HG03460 (cell line): Measurements from ENCODE around the gene WDR1.
A peak's percentile ranks its signal among the peaks of the same experiment; 100 is the strongest.

Experiments
- ATAC-seq: cut with Tn5 transposase; IDR thresholded peaks from one replicate; pipeline ENCODE4 v1.9.1; 2021; ENCODE audit not compliant: unreplicated experiment

WDR1 gene

GRCh38 chr4:10101671-10102473 is 14.7 kb downstream of the WDR1 start:
- ATAC-seq, result no peak

GRCh38 chr4:10100734-10101216 is 15.8 kb downstream of the WDR1 start:
- no peak for ATAC-seq

- no peak for ATAC-seq
Observed at GRCh38 chr4:10099499-10100325, 16.9 kb downstream of the WDR1 start.

- no peak for ATAC-seq
Observed at GRCh38 chr4:10098780-10099160, 17.8 kb downstream of the WDR1 start.

- no peak for ATAC-seq
Observed at GRCh38 chr4:10097906-10098779, 18.5 kb downstream of the WDR1 start.

GRCh38 chr4:10096978-10097335 is 19.6 kb downstream of the WDR1 start:
- ATAC-seq, result no peak

GRCh38 chr4:10096201-10096977 is 20.2 kb downstream of the WDR1 start:
- peak; percentile 78 for ATAC-seq

- ATAC-seq, result no peak
Observed at GRCh38 chr4:10095296-10095991, 21.2 kb downstream of the WDR1 start.

GRCh38 chr4:10094841-10095240 is 21.8 kb downstream of the WDR1 start:
- ATAC-seq, result no peak

- ATAC-seq, result no peak
Observed at GRCh38 chr4:10093801-10094552, 22.6 kb downstream of the WDR1 start.

GRCh38 chr4:10093271-10093621 is 23.4 kb downstream of the WDR1 start:
- ATAC-seq, result no peak

GRCh38 chr4:10092481-10093270 is 23.9 kb downstream of the WDR1 start:
- ATAC-seq, result no peak

- ATAC-seq, result no peak
Observed at GRCh38 chr4:10091531-10092181, 24.9 kb downstream of the WDR1 start.

GRCh38 chr4:10090467-10091250 is 25.9 kb downstream of the WDR1 start:
- ATAC-seq, result no peak

GRCh38 chr4:10089346-10089745 is 27.3 kb downstream of the WDR1 start:
- ATAC-seq, result no peak

- ATAC-seq, result no peak
Observed at GRCh38 chr4:10088135-10089010, 28.2 kb downstream of the WDR1 start.
